Left colon (tissue), 2 donors: ENCODE results near the gene LGALS3. TPM values are rescaled to one million over a fixed set of nuclear protein-coding genes. Genes with fewer than 3 reads are reported as not detected.

Source experiments
- ATAC-seq: fragments of 200-7000 bp; cut with Tn5 transposase; one replicate; pipeline ENCODE4 v1.9.1; 2020; ENCODE audit warnings: mild to moderate bottlenecking, moderate library complexity
- DNase-seq, 2 donors: peaks; one replicate each; pipeline ENCODE4 v3.0.0-alpha.2; 2020
- intact Hi-C, 2 donors: fragments of 100-400 bp; cut with DNase I in 1 of 2; cut with micrococcal nuclease in 1 of 2; formaldehyde crosslinking; loops; one replicate each; pipeline versions ENCODE4 v1.11.2 to v1.14.0; 2022; cut with DNase I, micrococcal nuclease
- total RNA-seq, 2 donors: library from RNA; stranded (reverse); fragmentation: NEBNext Ultra II Directional; extraction: Animal tissue kit (Norgen Biotek cat#: 25700); gene quantifications; one replicate each; pipeline ENCODE4 v1.2.1, GENCODE V29; 2021
- donor health status: DM: no; HTN: no; CAD: no.
- donor health status: DM: yes; HTN: yes; CAD: no.

LGALS3 gene
- total RNA-seq, 2 donors from 2014 or later: 1,592 to 1,809 TPM

GRCh38 chr14:55152052-55152753, 23.2 kb downstream of the LGALS3 start:
- DNase-seq (no peak), ATAC-seq (no peak)
- intact Hi-C loops: no loop called here

DNA sequence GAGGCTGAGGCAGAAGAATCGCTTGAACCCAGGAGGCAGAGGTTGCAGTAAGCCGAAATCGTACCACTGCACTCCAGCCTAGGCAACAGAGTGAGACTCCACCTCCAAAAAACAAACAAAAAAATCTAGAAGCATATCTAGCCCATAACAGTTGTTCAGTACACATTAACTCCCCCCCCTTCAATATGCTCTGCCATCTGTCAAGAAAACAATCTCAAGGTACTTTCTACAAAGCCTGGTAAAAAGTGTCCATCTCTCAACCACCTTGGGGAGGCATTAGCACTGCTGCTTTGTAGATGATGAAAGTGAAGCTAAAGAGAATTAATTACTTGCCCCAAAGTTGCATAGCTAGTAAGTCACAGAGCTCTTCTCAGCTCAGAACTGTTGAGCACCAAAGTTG, 24.9 kb downstream of the LGALS3 start:
- intact Hi-C loops: no loop called here
- ATAC-seq (no peak), DNase-seq (no peak)

- intact Hi-C loops: no loop called here
- DNase-seq: no peak
- no peak for ATAC-seq
These were observed 28.0 kb downstream of the LGALS3 start for GRCh38 chr14:55157080-55157479.

- no peak for DNase-seq
- intact Hi-C loops: no loop called here
- ATAC-seq: no peak
These were observed 29.4 kb downstream of the LGALS3 start for GRCh38 chr14:55158412-55158811.

GRCh38 chr14:55160989-55161388, 31.9 kb downstream of the LGALS3 start:
- ATAC-seq: peak; percentile 87
- intact Hi-C loops: loop anchor here in 1 of 2 donors (2.0 kb wide), 1 partner anchor 72 kb away; no protein-coding TSS in a partner anchor
- DNase-seq: no peak

DNA sequence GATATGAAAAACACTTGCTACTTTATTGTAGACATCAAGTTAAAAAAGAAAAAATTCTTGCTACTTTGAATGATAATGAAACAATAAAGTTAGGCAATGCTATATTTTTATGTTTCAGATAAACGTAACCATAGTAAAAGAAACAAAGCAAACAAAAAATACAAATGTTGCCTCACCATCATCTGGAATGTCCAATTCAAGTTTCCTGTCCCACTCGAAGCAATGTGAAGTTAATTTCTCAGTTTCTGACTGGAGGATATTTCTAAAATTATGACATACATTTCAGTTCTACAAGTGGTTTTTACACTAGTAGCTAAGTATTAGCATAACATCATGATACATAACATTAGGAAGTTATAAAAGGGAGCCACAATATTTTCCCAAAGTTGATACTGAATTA, 41.5 kb downstream of the LGALS3 start:
- intact Hi-C loops: no loop called here
- no peak for DNase-seq
- ATAC-seq: no peak

- ATAC-seq (no peak), DNase-seq (no peak)
- intact Hi-C loops: no loop called here
These were observed 51.0 kb downstream of the LGALS3 start for GRCh38 chr14:55180006-55180405.

DNA sequence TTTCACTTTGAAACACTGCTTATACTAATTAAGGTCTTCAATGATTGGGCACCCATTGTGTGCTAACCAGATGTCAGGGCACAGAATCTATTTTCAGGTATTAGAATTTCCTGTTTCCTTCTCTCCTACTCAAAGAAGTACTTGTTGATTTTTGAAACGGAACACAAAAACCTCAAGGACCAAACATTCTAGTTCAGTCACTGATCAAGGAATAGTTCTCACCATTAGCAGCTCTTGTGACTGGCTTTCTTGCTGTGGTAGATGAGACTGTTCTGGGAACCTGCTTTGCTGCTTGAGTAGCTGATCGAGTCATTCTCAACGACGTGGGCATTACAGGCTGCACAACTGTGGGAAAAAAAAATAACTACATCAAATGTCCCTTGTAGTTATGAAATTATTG, 51.4 kb downstream of the LGALS3 start:
- DNase-seq (no peak), ATAC-seq (no peak)
- intact Hi-C loops: no loop called here

DNA sequence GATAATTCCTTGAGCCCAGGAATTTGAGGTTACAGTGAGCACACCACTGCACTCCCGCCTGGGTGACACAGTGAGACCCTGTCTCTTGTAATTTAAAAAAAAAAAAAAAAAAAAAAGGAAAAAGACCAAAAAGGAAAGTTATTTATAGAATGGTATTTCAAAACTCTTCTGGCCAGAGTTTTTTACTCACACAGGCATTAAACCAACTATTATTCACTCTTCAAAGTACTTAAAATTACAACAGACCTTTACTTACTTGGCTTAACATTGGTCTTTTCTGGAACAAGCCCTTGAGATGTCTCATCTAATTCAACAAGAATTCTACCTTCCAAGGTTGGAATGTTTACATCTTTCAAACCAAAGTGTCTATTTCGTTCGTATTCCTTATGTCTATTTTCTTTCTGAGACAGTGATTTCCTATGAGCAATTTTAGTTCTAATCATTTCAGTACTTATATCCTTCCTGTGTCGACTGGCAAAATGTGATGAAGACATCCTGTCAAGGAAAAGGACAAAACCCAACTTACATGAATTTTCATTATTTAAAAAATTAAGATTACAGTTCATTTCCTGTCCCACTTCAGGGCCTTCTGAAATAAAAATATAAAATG, 59.7 kb downstream of the LGALS3 start:
- DNase-seq (no peak), ATAC-seq (no peak)
- intact Hi-C loops: no loop called here

DNA sequence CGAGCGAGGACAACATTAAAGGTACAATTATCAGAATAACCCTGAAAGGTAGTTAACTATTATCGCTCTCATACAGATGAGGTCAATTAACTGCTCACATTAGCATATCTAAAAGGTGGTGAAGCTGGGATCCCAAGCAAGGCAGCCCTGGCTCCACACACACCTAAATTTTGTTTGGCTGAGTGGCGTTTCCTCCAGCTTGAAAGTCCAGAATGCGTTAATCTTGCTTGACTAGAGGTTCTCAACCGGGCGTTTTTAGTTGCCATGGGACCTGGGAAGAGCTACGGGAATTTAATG, 61.8 kb downstream of the LGALS3 start:
- DNase-seq (no peak), ATAC-seq (peak; percentile 0)
- intact Hi-C loops: no loop called here

- peak; percentile 93 to 95 for DNase-seq
- intact Hi-C loops: no loop called here
- ATAC-seq: peak; percentile 97
These were observed 62.4 kb downstream of the LGALS3 start, which contains the start of gene DLGAP5 for GRCh38 chr14:55191203-55192053. TSS of gene DLGAP5 (minus strand) at chr14:55191585. CDS start at chr14:55189179, 2,406 bp downstream.

- intact Hi-C loops: no loop called here
- no peak for DNase-seq
- ATAC-seq: no peak
These were observed 63.1 kb downstream of the LGALS3 start for GRCh38 chr14:55192054-55192621.

DNA sequence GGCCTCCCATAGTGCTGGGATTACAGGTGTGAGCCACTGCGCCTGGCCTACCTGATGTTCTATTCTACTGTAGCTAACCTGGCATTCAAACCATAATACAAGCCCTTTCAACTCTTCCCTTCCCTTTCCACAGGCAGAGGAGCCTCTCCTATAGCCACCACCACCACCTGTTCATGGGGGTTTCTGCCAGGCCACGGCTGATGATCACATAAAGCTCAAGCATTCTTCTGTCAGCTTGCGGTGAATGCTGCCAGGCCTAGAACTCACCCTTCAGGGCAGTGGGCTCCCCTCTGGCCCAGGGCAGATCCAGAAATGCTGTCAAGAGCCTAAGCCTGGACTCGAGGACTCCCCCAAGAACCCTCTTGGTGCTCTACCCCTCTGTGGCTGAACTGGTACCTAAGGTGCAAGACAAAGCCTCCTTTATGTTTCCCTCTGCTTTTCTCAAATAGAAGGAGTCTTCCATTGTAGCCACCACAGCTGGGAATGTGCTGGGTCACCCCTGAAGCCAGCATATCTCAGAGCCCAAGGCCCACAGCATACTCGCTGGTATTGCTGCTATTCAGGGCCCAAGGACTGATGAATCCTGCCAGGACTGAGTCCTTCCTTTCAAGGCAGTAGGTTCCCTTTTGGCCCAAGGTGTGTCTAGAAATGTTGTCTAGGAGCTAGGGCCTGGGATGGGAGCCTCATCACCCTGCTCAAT, 65.8 kb downstream of the LGALS3 start:
- DNase-seq: no peak
- intact Hi-C loops: no loop called here
- no peak for ATAC-seq

Other genes with a start within 250 kb of the LGALS3 start
- 10 to 100 TPM; 26.6 to 34.3 TPM for gene GCH1, start 226.4 kb upstream of the LGALS3 start, total RNA-seq
- gene WDHD1, start 102.2 kb upstream of the LGALS3 start, total RNA-seq: 1 to 10 TPM; 2.8 to 4.1 TPM
- 10 to 100 TPM; 17.3 to 20.0 TPM for gene SOCS4, start 102.0 kb upstream of the LGALS3 start, total RNA-seq
- gene MAPK1IP1L, start 77.6 kb upstream of the LGALS3 start, total RNA-seq: 10 to 100 TPM; 69.7 to 71.7 TPM
- 1 to 10 TPM; 4.0 to 8.1 TPM for gene DLGAP5, start 62.3 kb downstream of the LGALS3 start, total RNA-seq
- gene FBXO34, start 142.2 kb downstream of the LGALS3 start, total RNA-seq: 10 to 100 TPM; 76.2 to 81.9 TPM